ENCODE measurements around the gene EBI3. TPM values are rescaled to one million over a fixed set of nuclear protein-coding genes. Genes with fewer than 3 reads are reported as not detected.
"Not testable (repeated sequence)": the region's sequence is repeated elsewhere in the genome, so short reads cannot be mapped to it uniquely, and the experiment has no call there.

EBI3 gene
- total RNA-seq, 2 experiments from 2014 or later: 7.2 to 7.3 TPM

- no peak for ATAC-seq
- CTCF ChIA-PET: no interaction called here
- H3K27me3 Mint-ChIP-seq: peaks cover 2% of the 10 kb centered on the region
Observed at GRCh38 chr19:4238831-4239230, 9.5 kb downstream of the EBI3 start.

GRCh38 chr19:4241824-4242430 lies 12.6 kb downstream of the EBI3 start:
- TF ChIP-seq, protein P1, sequence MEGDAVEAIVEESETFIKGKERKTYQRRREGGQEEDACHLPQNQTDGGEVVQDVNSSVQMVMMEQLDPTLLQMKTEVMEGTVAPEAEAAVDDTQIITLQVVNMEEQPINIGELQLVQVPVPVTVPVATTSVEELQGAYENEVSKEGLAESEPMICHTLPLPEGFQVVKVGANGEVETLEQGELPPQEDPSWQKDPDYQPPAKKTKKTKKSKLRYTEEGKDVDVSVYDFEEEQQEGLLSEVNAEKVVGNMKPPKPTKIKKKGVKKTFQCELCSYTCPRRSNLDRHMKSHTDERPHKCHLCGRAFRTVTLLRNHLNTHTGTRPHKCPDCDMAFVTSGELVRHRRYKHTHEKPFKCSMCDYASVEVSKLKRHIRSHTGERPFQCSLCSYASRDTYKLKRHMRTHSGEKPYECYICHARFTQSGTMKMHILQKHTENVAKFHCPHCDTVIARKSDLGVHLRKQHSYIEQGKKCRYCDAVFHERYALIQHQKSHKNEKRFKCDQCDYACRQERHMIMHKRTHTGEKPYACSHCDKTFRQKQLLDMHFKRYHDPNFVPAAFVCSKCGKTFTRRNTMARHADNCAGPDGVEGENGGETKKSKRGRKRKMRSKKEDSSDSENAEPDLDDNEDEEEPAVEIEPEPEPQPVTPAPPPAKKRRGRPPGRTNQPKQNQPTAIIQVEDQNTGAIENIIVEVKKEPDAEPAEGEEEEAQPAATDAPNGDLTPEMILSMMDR (IDR thresholded peaks at IDR 0.05): no peak
- no peaks in the 10 kb centered on the region for H3K9me3 Mint-ChIP-seq
- POLR2A ChIA-PET: no interaction called here

More at GRCh38 chr19:4238831-4239230, 9.5 kb downstream of the EBI3 start:
- no peak overlapping the region for H3K4me3 Mint-ChIP-seq
- TF ChIP-seq, protein P1 (IDR thresholded peaks at IDR 0.05): no peak
- intact Hi-C loops (cut with micrococcal nuclease): no loop called here
- H3K36me3 Mint-ChIP-seq (ENCODE audit: low read depth): no peaks in the 10 kb centered on the region
- no peak for DNase-seq
- POLR2A ChIA-PET: no interaction called here
- no peaks in the 10 kb centered on the region for H3K9me3 Mint-ChIP-seq
- H3K27ac Mint-ChIP-seq: no peak overlapping the region
- H3K4me1 Mint-ChIP-seq (ENCODE audit: low read depth): no peaks in the 10 kb centered on the region

GRCh38 chr19:4245938-4246337 lies 16.6 kb downstream of the EBI3 start:
- ChIA-PET POLR2A (interaction anchor here (0.7 kb wide), 1 partner anchor 15 kb away, joined by 3 read pairs; no protein-coding TSS in a partner anchor), CTCF (interaction anchor here (0.6 kb wide), 1 partner anchor 28 kb away, joined by 3 read pairs; no protein-coding TSS in a partner anchor)
- Mint-ChIP-seq H3K36me3 (ENCODE audit: low read depth) (peaks cover 21% of the 10 kb centered on the region), H3K4me1 (ENCODE audit: low read depth) (peaks cover 16% of the 10 kb centered on the region), H3K4me3 (peak overlapping the region; percentile 83), H3K27ac (peak overlapping the region; percentile 97)
- H3K9me3 Mint-ChIP-seq; intact Hi-C loops (cut with micrococcal nuclease); DNase-seq; H3K27me3 Mint-ChIP-seq; ATAC-seq: not testable (repeated sequence)

More at GRCh38 chr19:4241824-4242430, 12.6 kb downstream of the EBI3 start:
- DNase-seq (no peak), ATAC-seq (no peak)
- no peaks in the 10 kb centered on the region for H3K27me3 Mint-ChIP-seq
- CTCF ChIA-PET: interaction anchor here (0.7 to 2.0 kb wide), 5 partner anchors 9 to 111 kb away, joined by 3 to 11 read pairs (median 5); no protein-coding TSS in a partner anchor
- peaks cover 4% of the 10 kb centered on the region for H3K4me1 Mint-ChIP-seq (ENCODE audit: low read depth)
- H3K36me3 Mint-ChIP-seq (ENCODE audit: low read depth): no peaks in the 10 kb centered on the region
- H3K4me3 Mint-ChIP-seq: no peak overlapping the region
- intact Hi-C loops (cut with micrococcal nuclease): no loop called here
- no peak overlapping the region for H3K27ac Mint-ChIP-seq

DNA sequence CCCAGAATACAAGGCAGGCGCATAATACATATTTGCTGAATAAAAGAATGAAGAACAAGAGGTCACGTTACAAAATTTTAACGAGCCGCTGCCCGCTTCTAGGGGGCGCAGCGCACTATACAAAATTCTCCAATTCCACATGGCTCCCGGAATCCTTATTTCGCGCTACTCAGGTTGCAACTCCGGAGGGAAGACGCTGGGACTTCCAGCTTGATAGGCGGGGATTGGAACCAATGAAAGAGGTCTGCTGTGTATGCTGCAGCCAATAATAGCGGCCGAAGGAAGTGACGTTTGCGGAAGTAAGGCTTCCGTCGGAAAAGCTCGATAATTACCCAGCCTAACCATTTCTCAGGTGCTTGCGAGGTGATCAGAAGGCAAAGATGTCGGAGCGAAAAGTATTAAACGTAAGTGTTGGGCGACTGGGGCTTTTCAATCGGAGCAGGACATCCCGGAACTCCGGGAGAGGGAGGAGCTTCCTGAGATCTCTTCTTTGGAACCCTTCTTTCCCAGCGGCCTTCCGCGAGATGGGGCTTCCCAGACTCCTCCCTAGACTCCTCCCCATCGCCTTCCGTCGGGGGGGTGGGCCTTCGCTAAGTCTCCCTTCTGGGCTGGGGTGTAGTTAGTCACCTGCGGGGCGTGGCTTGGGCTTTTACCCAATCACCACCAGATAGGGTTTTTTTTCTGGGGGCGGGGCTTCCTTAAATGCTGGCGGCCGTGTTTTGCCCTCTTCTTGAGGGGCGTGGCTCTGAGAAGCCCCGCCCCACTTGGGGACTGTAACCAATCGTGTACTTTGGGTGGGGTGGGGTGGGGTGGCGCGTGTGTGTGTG lies 17.7 kb downstream of the EBI3 start, which contains the start of gene YJU2:
TSS of gene YJU2 (plus strand) at position 314 of the 827 bp plus-strand sequence. CDS start at position 381, 67 bp downstream.
- POLR2A ChIA-PET: interaction anchor here (0.6 to 1.3 kb wide), 11 partner anchors 13 to 263 kb away, joined by 3 to 8 read pairs (median 3); partner anchors contain the start of genes CHAF1A, EBI3, EEF2 and FSD1
- no peaks in the 10 kb centered on the region for H3K27me3 Mint-ChIP-seq
- no peaks in the 10 kb centered on the region for H3K9me3 Mint-ChIP-seq
- H3K27ac Mint-ChIP-seq: peak within 1 kb of the TSS; percentile 97
- intact Hi-C loops (cut with micrococcal nuclease): no loop called here
- ATAC-seq (peak; percentile 98), DNase-seq (peak; percentile 100)
- H3K4me3 Mint-ChIP-seq: peak within 1 kb of the TSS; percentile 83
- peaks cover 30% of the 10 kb centered on the region for H3K36me3 Mint-ChIP-seq (ENCODE audit: low read depth)
- CTCF ChIA-PET: interaction anchor here (0.7 to 1.5 kb wide), 7 partner anchors 9 to 175 kb away, joined by 3 to 10 read pairs (median 6); partner anchors contain the start of gene MPND
- TF ChIP-seq, protein P1 (IDR thresholded peaks at IDR 0.05): peak; percentile 25
- H3K4me1 Mint-ChIP-seq (ENCODE audit: low read depth): peaks cover 16% of the 10 kb centered on the region

GRCh38 chr19:4256563-4256962 lies 27.2 kb downstream of the EBI3 start:
- no peaks in the 10 kb centered on the region for H3K27me3 Mint-ChIP-seq
- intact Hi-C loops (cut with micrococcal nuclease): no loop called here
- H3K9me3 Mint-ChIP-seq: no peaks in the 10 kb centered on the region
- ChIA-PET CTCF (interaction anchor here (0.8 to 2.0 kb wide), 5 partner anchors 9 to 96 kb away, joined by 3 to 8 read pairs (median 5); partner anchors contain the start of gene YJU2), POLR2A (interaction anchor here (0.9 kb wide), 1 partner anchor 10 kb away, joined by 4 read pairs; no protein-coding TSS in a partner anchor)
- no peaks in the 10 kb centered on the region for H3K4me1 Mint-ChIP-seq (ENCODE audit: low read depth)
- no peak overlapping the region for H3K27ac Mint-ChIP-seq
- H3K4me3 Mint-ChIP-seq: no peak overlapping the region
- H3K36me3 Mint-ChIP-seq (ENCODE audit: low read depth): peaks cover 55% of the 10 kb centered on the region
- peak; percentile 25 for DNase-seq
- TF ChIP-seq, protein P1 (IDR thresholded peaks at IDR 0.05): no peak
- peak; percentile 27 for ATAC-seq

Measured in activated CD8-positive, alpha-beta T cell treated with anti-CD3 and anti-CD28 coated beads for 36 hours (primary cell).